Liver (tissue), 9 donors: ENCODE results near the gene LRMDA. TPM values are rescaled to one million over a fixed set of nuclear protein-coding genes. Genes with fewer than 3 reads are reported as not detected.

Experiments used
- DNase-seq: peaks from one replicate; pipeline ENCODE4 v3.0.0-alpha.2; 2017; ENCODE audit warnings: low spot score
- H3K27ac ChIP-seq, 2 donors: one replicate each; pipeline ENCODE4 v1.7.0; 2013; ENCODE audit warnings: inconsistent platforms in 2 of 2, low read length in 2 of 2, control low read depth in 1 of 2, low read depth in 1 of 2, mild to moderate bottlenecking in 1 of 2
- H3K27me3 ChIP-seq, 4 donors: one replicate each; pipeline versions ENCODE4 v1.6.1 to v1.7.0; 2013; ENCODE audit warnings: low read length in 3 of 4, inconsistent platforms in 1 of 4, mild to moderate bottlenecking in 1 of 4, moderate library complexity in 1 of 4; ENCODE audit not compliant: control insufficient read depth in 4 of 4, insufficient read depth in 4 of 4
- H3K36me3 ChIP-seq, 4 donors: one replicate each; pipeline versions ENCODE4 v1.6.1 to v1.7.0; 2013; ENCODE audit warnings: low read length in 3 of 4, mild to moderate bottlenecking in 3 of 4, low read depth in 1 of 4, moderate library complexity in 1 of 4; ENCODE audit not compliant: control insufficient read depth in 4 of 4, insufficient read depth in 3 of 4
- H3K4me1 ChIP-seq, 4 donors: one replicate each; pipeline versions ENCODE4 v1.6.1 to v1.7.0; 2013; ENCODE audit warnings: low read length in 3 of 4, mild to moderate bottlenecking in 3 of 4, moderate library complexity in 1 of 4; ENCODE audit not compliant: control insufficient read depth in 4 of 4, insufficient read depth in 4 of 4
- H3K4me3 ChIP-seq, 3 donors: one replicate each; pipeline versions ENCODE4 v1.6.1 to v1.7.0; 2013; ENCODE audit warnings: low read length in 3 of 3, control low read depth in 1 of 3, low read depth in 1 of 3, mild to moderate bottlenecking in 1 of 3
- H3K9ac ChIP-seq, 2 donors: one replicate each; pipeline ENCODE4 v1.7.0; 2013; ENCODE audit warnings: low read length in 2 of 2, mild to moderate bottlenecking in 2 of 2, moderate library complexity in 2 of 2, control low read depth in 1 of 2, low read depth in 1 of 2
- H3K9me3 ChIP-seq, 4 donors: one replicate each; pipeline versions ENCODE4 v1.6.1 to v1.7.0; 2013; ENCODE audit warnings: low read length in 3 of 4; ENCODE audit not compliant: control insufficient read depth in 4 of 4
- ATF3 ChIP-seq: IDR thresholded peaks from 2 replicates; pipeline ENCODE4 v1.6.1; 2016; ENCODE audit warnings: antibody characterized with exemption
- EGR1 ChIP-seq, 2 donors: IDR thresholded peaks; 2 replicates each; pipeline ENCODE4 v1.6.1; 2016 to 2018; ENCODE audit warnings: antibody characterized with exemption in 2 of 2, low read depth in 2 of 2
- FOXA1 ChIP-seq: IDR thresholded peaks from 2 replicates; pipeline ENCODE4 v1.6.1; 2016; ENCODE audit warnings: antibody characterized with exemption
- FOXA2 ChIP-seq: IDR thresholded peaks from 2 replicates; pipeline ENCODE4 v1.6.1; 2016; ENCODE audit warnings: antibody characterized with exemption
- GABPA ChIP-seq, 2 donors: IDR thresholded peaks in 1 of 2; conservative IDR thresholded peaks in 1 of 2; 2 replicates each; pipeline ENCODE4 v1.6.1; 2016; ENCODE audit warnings: antibody characterized with exemption in 2 of 2, mild to moderate bottlenecking in 1 of 2, moderate library complexity in 1 of 2
- RAD21 ChIP-seq, 2 donors: IDR thresholded peaks; 2 replicates each; pipeline ENCODE4 v1.6.1; 2016; ENCODE audit warnings: antibody characterized with exemption in 2 of 2, mild to moderate bottlenecking in 2 of 2
- RXRA ChIP-seq, 2 donors: IDR thresholded peaks; 2 replicates each; pipeline ENCODE4 v1.6.1; 2017 to 2018; ENCODE audit warnings: antibody characterized with exemption in 2 of 2, mild to moderate bottlenecking in 1 of 2
- TAF1 ChIP-seq: conservative IDR thresholded peaks from 2 replicates; pipeline ENCODE4 v1.6.1; 2016; ENCODE audit warnings: antibody characterized with exemption, mild to moderate bottlenecking
- YY1 ChIP-seq: IDR thresholded peaks from 2 replicates; pipeline ENCODE4 v1.6.1; 2016; ENCODE audit warnings: antibody characterized with exemption, mild to moderate bottlenecking
- ZBTB33 ChIP-seq: IDR thresholded peaks from 2 replicates; pipeline ENCODE4 v1.6.1; 2016; ENCODE audit warnings: antibody characterized with exemption
- WGBS: extraction: QIAGEN DNeasy Blood & Tissue Kit; methylation state at CpG from one replicate; pipeline ENCODE4 v1.1.7; 2013; 5-methylcytosine and 5-hydroxymethylcytosine counted together
- polyA plus RNA-seq, 2 donors: library from polyadenylated mRNA; stranded (reverse) in 1 of 2; unstranded in 1 of 2; fragments of 200-250 nt in 1 of 2; fragments of >200 nt in 1 of 2; fragmentation: Nextera tagmentation in 1 of 2; extraction: Ambion mirVana in 1 of 2; gene quantifications; one replicate each; pipeline versions ENCODE4 v1.2.1 to v1.2.3, GENCODE V29; 2013 to 2015
- total RNA-seq, 2 donors: library from RNA; depleted of rRNA; stranded (reverse); fragments of >200 nt; gene quantifications; one replicate each; pipeline ENCODE4 v1.2.3, GENCODE V29; 2014
- TF ChIP-seq, protein P1 (sequence below): IDR thresholded peaks from 2 replicates; pipeline ENCODE4 v1.6.1; 2016; ENCODE audit warnings: antibody characterized with exemption, mild to moderate bottlenecking
- TF ChIP-seq, protein P2 (sequence below): IDR thresholded peaks from 2 replicates; pipeline ENCODE4 v1.6.1; 2016; ENCODE audit warnings: antibody characterized with exemption
- TF ChIP-seq, protein P3 (sequence below): fragments of 150-350 bp; IDR thresholded peaks from 2 replicates; pipeline ENCODE4 v1.5.1; 2017; ENCODE audit warnings: improper control_type of control experiment, low read depth, low read length; ENCODE audit not compliant: missing input control
- donor health status: healthy.
- donor health status: healthy.
- donor health status: healthy.
- donor health status: healthy.
- donor health status: healthy.

Gene LRMDA
- total and polyA plus RNA-seq, 4 donors = 7.9 to 15.8 (median 11.3) TPM

GRCh38 chr10:75995041-75995430 lies 563.6 kb downstream of the LRMDA start:
- Histone ChIP-seq H3K4me3 (no peak overlapping the region), H3K9me3 (no peaks in the 10 kb centered on the region), H3K27ac (no peak overlapping the region), H3K4me1 (no peaks in the 10 kb centered on the region), H3K27me3 (no peaks in the 10 kb centered on the region), H3K9ac (no peak overlapping the region), H3K36me3 (no peaks in the 10 kb centered on the region)
- WGBS = 97% methylated on average over 1 of the region's 1 CpG
- no peak for DNase-seq
- TF ChIP-seq ZBTB33 (no peak), GABPA (IDR thresholded peaks at IDR 0.05 in 1 of 2, conservative IDR thresholded peaks at IDR 0.05 in 1 of 2) (no peak), RXRA (IDR thresholded peaks at IDR 0.05) (no peak), TAF1 (no peak), EGR1 (IDR thresholded peaks at IDR 0.05; ENCODE audit: low read depth in 2 of 2) (no peak), YY1 (no peak)

GRCh38 chr10:75995720-75996119 lies 564.3 kb downstream of the LRMDA start:
- H3K27ac ChIP-seq = no peak overlapping the region
- no peaks in the 10 kb centered on the region for H3K9me3 ChIP-seq
- no peak overlapping the region for H3K4me3 ChIP-seq
- H3K36me3 ChIP-seq = no peaks in the 10 kb centered on the region
- no peak overlapping the region for H3K9ac ChIP-seq
- 83% methylated on average over 1 of the region's 1 CpG for WGBS
- TF ChIP-seq YY1 = no peak
- H3K4me1 ChIP-seq = no peaks in the 10 kb centered on the region
- no peak for DNase-seq
- no peaks in the 10 kb centered on the region for H3K27me3 ChIP-seq

GRCh38 chr10:75999001-75999400 lies 567.6 kb downstream of the LRMDA start:
- Histone ChIP-seq H3K4me1 (no peaks in the 10 kb centered on the region), H3K27ac (no peak overlapping the region), H3K9ac (no peak overlapping the region), H3K27me3 (no peaks in the 10 kb centered on the region), H3K36me3 (no peaks in the 10 kb centered on the region), H3K9me3 (no peaks in the 10 kb centered on the region), H3K4me3 (no peak overlapping the region)
- no peak for TF ChIP-seq FOXA1
- no peak for TF ChIP-seq FOXA2
- TF ChIP-seq, protein P1, sequence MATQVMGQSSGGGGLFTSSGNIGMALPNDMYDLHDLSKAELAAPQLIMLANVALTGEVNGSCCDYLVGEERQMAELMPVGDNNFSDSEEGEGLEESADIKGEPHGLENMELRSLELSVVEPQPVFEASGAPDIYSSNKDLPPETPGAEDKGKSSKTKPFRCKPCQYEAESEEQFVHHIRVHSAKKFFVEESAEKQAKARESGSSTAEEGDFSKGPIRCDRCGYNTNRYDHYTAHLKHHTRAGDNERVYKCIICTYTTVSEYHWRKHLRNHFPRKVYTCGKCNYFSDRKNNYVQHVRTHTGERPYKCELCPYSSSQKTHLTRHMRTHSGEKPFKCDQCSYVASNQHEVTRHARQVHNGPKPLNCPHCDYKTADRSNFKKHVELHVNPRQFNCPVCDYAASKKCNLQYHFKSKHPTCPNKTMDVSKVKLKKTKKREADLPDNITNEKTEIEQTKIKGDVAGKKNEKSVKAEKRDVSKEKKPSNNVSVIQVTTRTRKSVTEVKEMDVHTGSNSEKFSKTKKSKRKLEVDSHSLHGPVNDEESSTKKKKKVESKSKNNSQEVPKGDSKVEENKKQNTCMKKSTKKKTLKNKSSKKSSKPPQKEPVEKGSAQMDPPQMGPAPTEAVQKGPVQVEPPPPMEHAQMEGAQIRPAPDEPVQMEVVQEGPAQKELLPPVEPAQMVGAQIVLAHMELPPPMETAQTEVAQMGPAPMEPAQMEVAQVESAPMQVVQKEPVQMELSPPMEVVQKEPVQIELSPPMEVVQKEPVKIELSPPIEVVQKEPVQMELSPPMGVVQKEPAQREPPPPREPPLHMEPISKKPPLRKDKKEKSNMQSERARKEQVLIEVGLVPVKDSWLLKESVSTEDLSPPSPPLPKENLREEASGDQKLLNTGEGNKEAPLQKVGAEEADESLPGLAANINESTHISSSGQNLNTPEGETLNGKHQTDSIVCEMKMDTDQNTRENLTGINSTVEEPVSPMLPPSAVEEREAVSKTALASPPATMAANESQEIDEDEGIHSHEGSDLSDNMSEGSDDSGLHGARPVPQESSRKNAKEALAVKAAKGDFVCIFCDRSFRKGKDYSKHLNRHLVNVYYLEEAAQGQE = no peak
- TF ChIP-seq ZBTB33 = no peak
- no peak for TF ChIP-seq EGR1 (IDR thresholded peaks at IDR 0.05; ENCODE audit: low read depth in 2 of 2)
- TF ChIP-seq RAD21 (IDR thresholded peaks at IDR 0.05) = no peak
- TF ChIP-seq, protein P2, sequence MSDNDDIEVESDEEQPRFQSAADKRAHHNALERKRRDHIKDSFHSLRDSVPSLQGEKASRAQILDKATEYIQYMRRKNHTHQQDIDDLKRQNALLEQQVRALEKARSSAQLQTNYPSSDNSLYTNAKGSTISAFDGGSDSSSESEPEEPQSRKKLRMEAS = no peak
- TF ChIP-seq ATF3 = no peak
- TF ChIP-seq, protein P3, sequence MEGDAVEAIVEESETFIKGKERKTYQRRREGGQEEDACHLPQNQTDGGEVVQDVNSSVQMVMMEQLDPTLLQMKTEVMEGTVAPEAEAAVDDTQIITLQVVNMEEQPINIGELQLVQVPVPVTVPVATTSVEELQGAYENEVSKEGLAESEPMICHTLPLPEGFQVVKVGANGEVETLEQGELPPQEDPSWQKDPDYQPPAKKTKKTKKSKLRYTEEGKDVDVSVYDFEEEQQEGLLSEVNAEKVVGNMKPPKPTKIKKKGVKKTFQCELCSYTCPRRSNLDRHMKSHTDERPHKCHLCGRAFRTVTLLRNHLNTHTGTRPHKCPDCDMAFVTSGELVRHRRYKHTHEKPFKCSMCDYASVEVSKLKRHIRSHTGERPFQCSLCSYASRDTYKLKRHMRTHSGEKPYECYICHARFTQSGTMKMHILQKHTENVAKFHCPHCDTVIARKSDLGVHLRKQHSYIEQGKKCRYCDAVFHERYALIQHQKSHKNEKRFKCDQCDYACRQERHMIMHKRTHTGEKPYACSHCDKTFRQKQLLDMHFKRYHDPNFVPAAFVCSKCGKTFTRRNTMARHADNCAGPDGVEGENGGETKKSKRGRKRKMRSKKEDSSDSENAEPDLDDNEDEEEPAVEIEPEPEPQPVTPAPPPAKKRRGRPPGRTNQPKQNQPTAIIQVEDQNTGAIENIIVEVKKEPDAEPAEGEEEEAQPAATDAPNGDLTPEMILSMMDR = no peak
- whole genome bisulfite sequencing = 87% methylated on average over 2 of the region's 2 CpGs
- DNase-seq = no peak
